GM12872 (cell line): ENCODE measurements around the gene ADGRV1.

Source experiments
- TF ChIP-seq, protein P1 (sequence below): IDR thresholded peaks from 3 replicates; pipeline ENCODE4 v1.5.1; 2011; ENCODE audit warnings: low read depth, mild to moderate bottlenecking, low read length, moderate library complexity; ENCODE audit not compliant: insufficient read depth

Gene ADGRV1

DNA sequence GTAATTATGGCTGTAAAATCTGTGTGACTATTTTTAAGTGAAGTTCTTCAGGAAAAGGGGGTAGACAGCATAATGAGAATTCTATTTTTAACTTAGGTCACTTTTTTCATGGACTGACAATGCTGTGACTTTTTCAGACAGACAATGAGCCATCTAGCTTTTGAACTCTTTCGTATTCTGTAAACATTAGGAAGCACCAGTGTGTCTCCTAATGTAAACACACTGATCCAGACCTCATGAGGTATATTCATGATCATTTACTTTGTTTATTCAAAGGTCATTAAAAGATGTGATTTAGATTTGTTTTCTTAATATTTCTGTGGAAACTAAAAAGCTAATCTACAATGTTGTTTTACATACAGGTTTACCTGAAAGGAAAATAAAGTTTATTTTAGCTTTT is 352.6 kb downstream of the ADGRV1 start:
- TF ChIP-seq, protein P1, sequence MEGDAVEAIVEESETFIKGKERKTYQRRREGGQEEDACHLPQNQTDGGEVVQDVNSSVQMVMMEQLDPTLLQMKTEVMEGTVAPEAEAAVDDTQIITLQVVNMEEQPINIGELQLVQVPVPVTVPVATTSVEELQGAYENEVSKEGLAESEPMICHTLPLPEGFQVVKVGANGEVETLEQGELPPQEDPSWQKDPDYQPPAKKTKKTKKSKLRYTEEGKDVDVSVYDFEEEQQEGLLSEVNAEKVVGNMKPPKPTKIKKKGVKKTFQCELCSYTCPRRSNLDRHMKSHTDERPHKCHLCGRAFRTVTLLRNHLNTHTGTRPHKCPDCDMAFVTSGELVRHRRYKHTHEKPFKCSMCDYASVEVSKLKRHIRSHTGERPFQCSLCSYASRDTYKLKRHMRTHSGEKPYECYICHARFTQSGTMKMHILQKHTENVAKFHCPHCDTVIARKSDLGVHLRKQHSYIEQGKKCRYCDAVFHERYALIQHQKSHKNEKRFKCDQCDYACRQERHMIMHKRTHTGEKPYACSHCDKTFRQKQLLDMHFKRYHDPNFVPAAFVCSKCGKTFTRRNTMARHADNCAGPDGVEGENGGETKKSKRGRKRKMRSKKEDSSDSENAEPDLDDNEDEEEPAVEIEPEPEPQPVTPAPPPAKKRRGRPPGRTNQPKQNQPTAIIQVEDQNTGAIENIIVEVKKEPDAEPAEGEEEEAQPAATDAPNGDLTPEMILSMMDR = no peak

DNA sequence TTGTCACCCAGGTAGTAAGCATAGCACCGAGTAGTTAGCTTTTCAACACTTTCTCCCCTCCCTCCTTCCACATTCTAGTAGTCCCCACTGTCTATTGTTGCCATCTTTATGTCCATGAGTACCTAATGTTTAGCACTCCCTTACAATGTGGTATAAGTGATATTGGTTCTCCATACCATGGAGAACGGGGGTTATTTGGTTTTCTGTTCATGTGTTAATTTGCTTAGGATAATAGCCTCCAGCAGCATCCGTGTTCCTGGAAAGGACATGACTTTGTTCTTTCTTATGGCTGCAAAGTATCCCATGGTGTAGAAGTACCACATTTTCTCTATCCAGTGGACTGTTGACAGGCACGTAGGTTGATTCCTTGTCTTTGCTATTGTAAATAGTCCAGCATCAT is 353.9 kb downstream of the ADGRV1 start:
- TF ChIP-seq, protein P1 = no peak

DNA sequence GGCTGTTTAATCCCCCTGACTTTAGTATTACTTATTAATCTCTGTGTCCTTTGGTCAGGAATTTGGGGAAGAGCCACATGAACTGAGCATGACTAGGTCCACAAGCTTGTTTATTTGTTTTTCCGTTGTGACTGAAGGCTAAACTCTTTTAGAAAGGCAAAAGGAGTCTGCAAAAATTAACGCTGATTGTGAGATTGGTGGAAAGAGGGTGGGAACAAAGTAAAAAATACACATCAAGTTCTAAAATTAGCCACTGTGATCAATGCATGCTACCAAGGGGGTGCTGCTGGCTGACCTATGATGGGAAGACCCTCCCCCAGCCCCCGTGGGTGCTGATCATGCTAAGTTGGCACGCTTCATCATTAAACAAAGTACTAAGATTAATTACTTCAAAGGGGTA is 356.8 kb downstream of the ADGRV1 start:
- TF ChIP-seq, protein P1 = no peak

DNA sequence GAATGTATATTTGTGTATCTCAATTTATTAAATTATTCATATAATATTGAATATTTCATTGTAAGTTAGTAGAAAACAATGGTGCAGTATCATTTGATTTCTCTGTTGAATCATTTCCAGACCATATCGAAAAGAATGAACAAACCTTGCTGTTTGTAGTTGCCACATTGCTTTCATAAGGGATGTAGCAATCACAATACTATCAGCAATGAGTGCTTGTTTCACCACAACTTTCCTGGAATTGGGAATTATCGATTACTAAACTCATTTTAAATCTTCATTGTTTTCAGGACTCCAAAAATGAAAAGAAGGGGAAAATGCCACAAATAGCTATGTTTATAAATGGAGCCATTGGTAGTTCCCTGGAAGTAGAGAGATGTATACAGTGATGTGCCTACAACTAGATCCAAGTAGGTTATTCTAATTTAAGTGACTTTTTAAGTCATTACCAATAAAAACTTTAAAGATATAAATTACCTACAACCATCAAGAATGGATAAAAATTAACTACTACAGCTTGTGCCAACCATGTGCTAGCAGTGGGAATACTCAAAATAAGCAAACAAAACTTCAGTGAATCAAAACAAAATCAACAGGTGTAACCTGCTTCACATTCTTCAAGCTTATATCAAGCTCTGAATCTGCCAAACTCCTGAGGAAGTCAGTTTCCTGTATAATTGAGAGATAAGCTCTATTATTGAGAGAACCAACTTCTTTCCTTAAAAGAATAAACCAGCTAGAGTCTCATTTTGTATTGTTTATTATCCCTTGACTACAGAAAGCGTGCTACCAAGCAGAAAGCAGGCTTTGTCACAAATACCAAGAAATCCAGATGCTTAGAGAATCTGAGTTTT is 358.6 kb downstream of the ADGRV1 start:
- TF ChIP-seq, protein P1 = no peak

DNA sequence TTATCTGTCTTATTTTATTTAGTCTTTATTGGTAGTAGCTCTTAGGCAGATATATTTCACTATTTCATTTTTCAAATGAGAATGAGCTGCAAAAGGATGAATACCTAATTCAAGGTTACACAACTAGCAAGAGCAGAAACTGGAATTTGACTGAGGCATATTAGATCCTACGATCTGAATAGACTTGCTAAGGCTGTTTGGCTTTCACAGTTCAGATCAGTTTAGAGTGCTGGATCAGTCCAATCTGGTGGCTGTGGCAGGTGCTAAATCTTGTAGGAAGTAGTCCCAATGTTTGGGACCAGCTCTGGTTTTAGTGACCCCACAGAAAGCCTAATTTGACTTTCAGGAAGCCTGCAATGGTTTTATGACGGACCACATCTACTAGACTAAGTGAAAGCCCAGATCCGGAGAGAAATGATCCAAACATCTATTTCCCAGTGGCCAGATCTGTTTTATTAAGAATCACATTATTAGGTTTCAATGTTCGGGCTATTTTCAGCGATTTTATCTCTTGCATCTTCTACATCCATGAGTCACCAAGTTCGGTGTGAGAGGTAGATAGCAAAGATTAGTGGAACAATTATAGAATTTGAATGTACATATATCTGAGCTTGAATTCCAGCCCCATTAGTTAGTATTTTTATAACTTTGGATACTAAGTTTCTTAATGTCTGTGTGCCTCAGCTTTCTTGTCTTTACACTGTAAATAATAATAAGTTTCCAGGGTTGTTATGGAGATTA is 359.5 kb downstream of the ADGRV1 start:
- TF ChIP-seq, protein P1 = no peak

DNA sequence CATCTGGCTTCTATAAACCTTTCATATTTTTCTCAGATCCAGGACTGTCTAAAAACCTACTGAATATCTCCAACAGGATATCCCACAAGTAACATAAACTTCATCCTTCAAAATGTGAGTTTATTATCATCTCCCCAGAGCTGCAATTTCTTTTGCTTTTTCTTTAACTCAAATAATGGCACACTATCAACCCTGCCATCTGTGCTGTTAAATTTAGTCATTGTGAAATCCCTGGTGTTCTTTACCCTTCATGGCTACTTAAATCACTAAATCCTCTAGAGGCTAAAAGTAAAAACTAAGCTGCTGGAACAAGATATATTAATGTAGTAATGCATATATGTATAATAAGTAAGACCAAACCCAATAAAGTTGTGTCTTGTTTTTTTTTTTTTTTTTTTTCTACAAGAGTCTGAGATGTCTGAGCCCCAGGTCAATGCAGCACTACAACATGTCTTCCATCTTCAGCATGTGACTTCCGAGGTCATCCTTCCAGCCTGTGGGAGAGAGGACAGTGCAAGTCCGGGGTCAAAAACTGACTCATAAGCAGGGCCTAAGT is 362.9 kb downstream of the ADGRV1 start:
- TF ChIP-seq, protein P1 = no peak

DNA sequence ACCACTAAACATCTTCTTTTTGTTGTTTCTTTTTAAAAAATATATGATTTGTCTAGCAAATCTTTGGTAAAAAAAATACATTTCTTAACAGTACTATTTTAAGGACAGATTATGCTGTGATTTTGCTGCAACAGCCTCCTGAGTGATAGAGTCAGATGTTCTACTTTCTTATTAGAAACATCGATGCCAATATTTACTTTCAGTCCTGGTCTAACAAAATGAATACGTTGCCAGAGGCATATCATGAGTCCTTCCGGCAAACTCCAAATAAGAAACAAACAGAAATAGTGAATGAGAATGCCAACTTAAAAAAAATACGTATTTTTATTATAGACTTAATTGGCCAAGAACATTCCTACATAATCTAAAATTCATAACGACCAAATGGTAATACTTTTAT is 371.5 kb downstream of the ADGRV1 start:
- TF ChIP-seq, protein P1 = no peak
